Suppressor macrophage treated with lipopolysaccharide for 1 hour (primary cell): ENCODE data around the gene ZKSCAN5.
"Not testable (repeated sequence)": the region's sequence is repeated elsewhere in the genome, so short reads cannot be mapped to it uniquely, and the experiment has no call there.

Source experiments
- DNase-seq, 3 donors: peaks; one replicate each; pipeline ENCODE4 v3.0.0-alpha.2; 2020 to 2022

Gene ZKSCAN5

DNA sequence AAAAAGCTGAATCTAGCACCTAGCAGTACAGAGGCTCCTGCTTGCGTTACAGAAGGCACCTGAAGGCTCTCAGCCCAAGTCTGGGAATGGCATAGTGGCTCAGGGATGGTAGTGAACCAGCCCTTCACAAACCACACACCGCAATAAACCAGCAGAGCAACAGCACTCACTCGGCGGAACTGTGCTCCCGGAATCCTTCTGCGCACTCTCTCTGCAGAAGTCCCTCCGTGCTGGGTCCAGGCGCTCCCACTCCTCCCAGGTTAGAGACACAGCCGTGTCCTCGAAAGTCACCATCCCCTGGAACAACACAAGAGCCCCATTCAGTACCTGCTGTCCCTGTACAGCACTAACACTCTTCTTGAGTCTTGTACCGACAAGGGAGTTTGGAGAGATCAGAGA is 5.9 kb upstream of the ZKSCAN5 start:
- DNase-seq: no peak

- peak; percentile 48 to 66 (median 55) for DNase-seq
Observed at GRCh38 chr7:99499371-99499720, 5.1 kb upstream of the ZKSCAN5 start.

DNA sequence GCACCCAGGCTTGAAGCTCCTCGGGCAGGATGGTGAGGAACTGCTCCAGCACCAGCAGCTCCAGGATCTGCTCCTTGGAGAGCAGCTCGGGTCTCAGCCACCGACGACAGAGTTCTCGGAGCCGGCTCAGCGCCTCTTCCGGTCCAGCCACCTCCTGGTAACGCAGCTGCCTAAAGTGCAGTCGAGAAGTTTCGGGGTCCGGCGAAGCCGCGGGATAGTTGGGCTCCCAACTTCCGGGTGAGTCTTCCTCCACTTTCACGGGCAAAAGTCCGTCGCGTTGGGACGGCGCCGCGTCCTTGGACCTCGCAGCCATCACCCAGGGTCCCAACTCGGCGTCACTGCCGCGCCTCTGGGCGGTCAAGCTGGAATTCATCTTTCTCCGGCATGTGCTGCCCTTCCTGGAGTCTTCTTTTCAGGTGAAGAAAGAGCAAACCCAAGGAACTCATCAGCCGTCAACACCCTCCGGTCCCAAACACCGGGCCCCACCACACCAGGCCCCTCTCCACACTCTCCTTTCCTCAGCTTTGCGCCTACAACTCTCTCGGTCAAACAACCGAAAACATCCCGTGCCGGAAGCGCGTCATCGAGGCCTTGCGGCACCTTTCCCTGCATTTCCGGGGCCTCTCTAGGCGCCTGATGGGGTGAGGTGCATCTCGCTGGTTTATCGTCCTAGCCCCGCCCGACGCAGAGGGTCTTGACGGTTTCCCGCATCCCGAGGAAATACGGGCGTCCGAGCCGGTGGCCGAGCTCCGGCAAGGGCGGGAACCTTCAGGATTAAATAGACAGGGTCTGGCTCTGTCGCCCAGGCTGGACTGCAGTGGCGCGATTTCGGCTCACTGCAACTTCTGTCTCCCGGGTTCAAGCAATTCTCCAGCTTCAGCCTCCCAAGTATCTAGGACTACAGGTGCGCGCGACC is 4.5 kb upstream of the ZKSCAN5 start, which contains the start of gene ZNF394:
Gene ZNF394 (minus strand): TSS at position 561 of the 916 bp plus-strand sequence. CDS start 188 bp downstream, at position 373.
- peak; percentile 94 to 95 (median 95) for DNase-seq

DNA sequence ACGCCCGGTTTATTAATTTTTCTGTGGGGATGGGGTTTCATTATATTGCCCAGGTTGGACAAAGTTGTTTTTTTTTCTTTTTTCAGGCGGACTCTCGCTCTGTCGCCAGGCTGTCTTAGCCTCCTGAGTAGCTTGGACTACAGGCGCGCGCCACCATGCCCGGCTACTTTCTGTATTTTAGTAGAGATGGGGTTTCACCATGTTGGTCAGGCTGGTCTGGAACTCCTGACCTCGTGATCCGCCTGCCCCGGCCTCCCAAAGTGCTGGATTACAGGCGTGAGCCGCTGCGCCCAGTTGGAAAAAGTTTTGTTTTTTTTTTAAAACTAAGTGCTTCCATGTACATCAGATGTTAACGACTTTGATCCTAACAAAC is 3.8 kb upstream of the ZKSCAN5 start:
- no peak for DNase-seq

DNA sequence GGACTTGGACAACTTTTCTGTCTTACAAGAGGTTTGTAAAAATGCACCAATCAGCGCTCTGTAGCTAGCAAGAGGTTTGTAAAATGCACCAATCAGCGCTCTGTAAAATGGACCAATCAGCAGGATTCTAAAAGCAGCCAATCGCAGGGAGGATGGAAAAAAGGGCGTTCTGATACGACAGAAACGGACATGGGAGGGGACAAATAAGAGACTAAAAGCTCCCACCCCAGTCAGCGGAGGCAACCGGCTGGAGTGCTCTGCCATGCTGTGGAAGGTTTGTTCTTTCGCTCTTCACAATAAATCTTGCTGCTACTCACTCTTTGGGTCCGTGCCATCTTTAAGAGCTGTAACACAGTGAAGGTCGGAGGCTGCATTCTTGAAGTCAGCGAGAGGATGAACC is 3.2 kb upstream of the ZKSCAN5 start:
- not testable (repeated sequence) for DNase-seq

GRCh38 chr7:99504281-99504602 is 220 bp upstream of the ZKSCAN5 start:
- DNase-seq: peak in 1 of 3 donors; percentile 98

GRCh38 chr7:99505324-99505662 is 831 bp downstream of the ZKSCAN5 start:
- no peak for DNase-seq

GRCh38 chr7:99514050-99514449 is 9.6 kb downstream of the ZKSCAN5 start:
- peak in 2 of 3 donors; percentile 21 to 43 for DNase-seq

- no peak for DNase-seq
Observed at GRCh38 chr7:99521399-99521798, 16.9 kb downstream of the ZKSCAN5 start.

DNA sequence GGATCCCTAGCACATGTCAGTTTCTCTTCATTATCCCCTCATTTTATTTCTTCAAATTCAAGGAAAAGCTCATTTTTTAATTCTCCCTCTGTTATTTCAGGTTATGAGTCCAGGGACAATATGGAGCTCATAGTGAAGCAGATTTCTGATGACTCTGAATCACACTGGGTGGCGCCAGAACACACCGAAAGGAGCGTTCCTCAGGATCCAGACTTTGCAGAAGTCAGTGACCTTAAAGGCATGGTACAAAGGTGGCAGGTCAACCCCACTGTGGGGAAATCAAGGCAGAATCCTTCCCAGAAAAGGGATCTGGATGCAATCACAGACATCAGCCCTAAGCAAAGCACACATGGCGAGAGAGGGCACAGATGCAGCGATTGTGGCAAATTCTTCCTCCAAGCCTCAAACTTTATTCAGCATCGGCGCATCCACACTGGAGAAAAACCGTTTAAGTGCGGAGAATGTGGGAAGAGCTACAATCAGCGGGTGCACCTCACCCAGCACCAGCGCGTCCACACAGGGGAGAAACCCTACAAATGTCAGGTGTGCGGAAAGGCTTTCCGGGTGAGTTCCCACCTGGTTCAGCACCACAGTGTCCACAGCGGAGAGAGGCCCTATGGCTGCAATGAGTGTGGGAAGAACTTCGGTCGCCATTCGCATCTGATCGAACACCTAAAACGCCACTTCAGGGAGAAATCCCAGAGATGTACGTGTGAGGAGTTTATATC is 21.4 kb downstream of the ZKSCAN5 start:
- peak; percentile 20 to 32 (median 28) for DNase-seq

DNA sequence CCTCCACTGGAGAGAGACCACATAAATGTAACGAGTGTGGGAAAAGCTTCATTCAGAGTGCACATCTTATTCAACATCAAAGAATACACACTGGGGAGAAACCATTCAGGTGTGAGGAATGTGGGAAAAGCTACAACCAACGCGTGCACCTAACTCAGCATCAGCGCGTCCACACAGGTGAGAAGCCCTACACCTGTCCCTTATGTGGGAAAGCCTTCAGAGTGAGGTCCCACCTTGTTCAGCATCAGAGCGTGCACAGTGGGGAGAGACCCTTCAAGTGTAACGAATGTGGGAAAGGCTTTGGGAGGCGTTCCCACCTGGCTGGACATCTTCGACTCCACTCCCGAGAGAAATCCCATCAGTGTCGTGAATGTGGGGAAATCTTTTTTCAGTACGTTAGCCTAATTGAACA is 26.9 kb downstream of the ZKSCAN5 start:
- DNase-seq: no peak

DNA sequence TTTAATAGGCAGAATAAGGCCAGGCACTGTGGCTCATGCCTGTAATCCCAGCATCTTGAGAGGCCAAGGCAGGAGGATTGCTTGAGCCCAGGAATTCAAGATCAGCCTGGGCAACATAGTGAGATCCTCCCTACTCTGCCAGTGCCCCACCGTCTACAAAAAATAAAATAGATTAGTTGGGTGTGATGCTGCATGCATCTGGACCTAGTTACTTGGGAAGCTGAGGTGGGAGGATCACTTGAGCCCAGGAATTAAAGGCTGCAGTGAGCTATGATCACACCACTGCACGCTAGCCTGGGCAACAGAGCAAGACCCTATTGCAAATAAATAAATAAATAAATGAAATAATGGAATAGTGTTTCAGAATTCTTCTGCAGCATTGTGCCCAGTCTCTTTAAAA is 31.2 kb downstream of the ZKSCAN5 start:
- DNase-seq: no peak

DNA sequence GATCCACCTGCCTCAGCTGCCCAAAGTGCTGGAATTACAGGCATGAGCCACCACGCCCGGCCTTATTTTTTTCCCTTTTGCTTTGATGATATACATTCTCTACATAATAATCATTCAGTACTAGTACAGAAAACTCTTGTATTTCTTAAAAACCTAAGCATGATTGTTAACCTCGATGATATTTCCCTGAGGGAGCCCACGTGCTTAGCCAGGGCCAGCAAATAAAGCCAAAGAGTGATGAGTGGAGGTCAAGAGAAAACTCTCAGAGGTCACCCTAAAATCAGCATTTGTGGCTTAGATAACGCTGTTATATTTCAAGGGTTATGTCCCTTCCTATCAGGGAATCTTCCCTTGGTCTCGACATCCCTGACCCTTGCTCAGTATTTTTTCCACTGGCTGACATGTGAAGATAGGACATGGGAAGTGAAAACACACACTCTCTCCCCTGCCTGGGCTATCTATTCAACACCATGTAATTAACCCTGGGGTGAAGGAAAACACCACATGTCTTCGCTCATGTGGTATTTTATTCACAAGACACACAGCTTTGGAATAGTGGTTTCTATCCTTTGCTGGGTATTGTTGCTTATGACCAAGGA is 34.9 kb downstream of the ZKSCAN5 start:
- no peak for DNase-seq

DNA sequence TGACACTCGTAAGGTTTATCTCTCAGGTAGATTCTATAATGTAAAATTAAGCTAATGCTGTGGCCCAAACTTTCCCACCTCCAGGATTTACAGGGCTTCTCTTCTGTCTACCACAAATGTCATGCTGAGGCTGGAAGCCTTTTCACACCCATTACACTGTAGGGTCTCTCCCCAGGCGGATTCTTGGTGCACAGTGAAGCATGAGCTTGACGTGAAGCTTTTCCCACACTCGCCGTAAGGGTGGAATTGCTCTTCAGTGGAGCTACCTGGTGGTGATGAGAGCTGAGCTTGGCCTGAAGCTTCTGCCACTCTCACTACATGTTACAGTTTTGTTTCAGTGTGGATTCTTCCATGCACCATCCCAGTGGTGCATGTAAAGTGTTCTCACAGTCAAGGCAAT is 36.1 kb downstream of the ZKSCAN5 start:
- DNase-seq: no peak

DNA sequence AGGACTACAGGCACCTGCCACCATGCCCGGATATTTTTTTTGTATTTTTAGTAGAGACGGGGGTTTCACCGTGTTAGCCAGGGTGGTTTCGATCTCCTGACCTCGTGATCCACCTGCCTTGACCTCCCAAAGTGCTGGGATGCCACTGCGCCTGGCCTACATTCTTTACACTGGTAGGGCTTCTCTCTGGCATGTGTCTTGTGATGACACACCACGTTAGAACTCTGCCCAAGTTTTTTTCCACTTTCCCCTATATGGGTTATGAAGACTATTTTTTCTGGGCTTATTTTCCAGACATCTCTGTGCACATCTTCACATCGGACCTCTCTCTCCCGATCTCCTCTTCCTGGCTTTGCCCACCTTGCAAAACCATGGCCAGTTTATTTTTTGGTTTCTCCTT is 36.8 kb downstream of the ZKSCAN5 start:
- no peak for DNase-seq

DNA sequence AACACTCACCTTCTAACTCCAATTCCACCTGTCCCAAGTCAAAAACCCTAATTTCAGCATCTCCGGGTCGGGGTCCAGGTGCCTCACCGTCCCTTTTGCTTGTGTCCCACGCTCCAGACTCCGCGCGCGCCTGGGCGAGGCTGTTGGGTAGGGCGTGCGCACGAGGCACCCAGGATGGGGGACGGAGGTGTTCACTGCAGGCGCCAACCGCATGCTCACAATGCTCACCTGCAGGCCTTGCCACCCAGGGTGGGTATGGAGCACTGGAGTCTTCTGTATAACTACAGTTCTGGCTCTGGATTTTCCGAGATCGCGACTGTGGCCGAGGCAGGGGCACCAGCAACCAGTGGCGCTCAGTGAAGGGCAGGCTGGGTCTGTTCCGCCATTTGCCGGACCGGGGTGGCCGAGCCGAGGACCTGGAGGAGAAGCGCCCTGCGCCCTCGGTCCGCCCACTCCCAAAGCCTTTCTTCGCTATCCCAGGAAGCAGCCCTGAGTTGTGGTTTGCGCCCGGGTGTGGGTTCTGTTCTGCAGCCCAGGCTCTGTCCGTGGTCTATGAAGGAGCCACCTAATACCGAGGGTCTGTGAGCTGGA is 38.7 kb downstream of the ZKSCAN5 start:
- DNase-seq: no peak

GRCh38 chr7:99543916-99544315 is 39.5 kb downstream of the ZKSCAN5 start:
- no peak for DNase-seq

- DNase-seq: not testable (repeated sequence)
Observed at GRCh38 chr7:99545308-99545707, 40.8 kb downstream of the ZKSCAN5 start.

- DNase-seq: not testable (repeated sequence)
Observed at GRCh38 chr7:99549545-99549944, 45.1 kb downstream of the ZKSCAN5 start.

- no peak for DNase-seq
Observed at GRCh38 chr7:99551334-99551733, 46.9 kb downstream of the ZKSCAN5 start.

DNA sequence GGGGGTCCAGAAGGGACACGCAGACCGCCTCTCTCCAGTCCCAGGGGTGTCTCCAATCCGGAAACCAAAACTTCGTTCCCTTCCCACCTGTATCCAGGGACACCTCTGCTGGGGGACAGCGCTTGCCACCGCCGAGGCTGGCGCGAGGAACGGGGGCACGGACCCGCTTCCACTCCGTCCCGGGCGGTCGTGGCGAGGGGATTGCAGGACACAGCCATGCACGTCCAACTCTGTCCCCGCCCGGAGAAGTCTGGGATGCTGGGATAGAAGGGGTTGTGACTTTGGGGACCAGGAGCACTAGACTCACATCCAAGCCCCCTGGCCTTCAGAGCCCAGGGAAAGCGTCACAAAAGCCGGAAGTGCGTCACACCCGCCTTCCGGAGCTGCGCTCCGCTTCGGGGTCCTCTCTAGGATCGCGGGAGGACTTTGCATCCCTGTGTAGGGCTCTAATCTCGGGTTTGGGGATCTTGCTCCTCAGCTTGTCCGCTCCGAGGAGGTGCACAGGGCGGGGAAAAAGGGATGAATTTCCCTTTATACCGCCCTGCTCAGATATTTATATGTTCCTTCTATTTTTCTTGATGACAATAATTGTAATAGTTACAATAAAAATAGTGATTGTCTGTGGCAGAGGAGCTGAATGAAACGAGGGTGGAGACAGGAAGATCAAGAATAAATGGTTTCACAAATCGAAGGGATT is 47.5 kb downstream of the ZKSCAN5 start, which contains the start of gene FAM200A:
Gene FAM200A (minus strand): TSS at position 348 of the 697 bp plus-strand sequence. CDS start 3,707 bp downstream, outside the sequence.
- peak; percentile 94 to 95 (median 95) for DNase-seq

GRCh38 chr7:99553039-99553438 is 48.6 kb downstream of the ZKSCAN5 start:
- DNase-seq: no peak

- no peak for DNase-seq
Observed at GRCh38 chr7:99554939-99555338, 50.5 kb downstream of the ZKSCAN5 start.
